ENCODE measurements around the gene GALNT18. TPM values are rescaled to one million over a fixed set of nuclear protein-coding genes. Genes with fewer than 3 reads are reported as not detected.

GALNT18 gene
- total RNA-seq, 1 donor from 2014 or later, result 38.4 TPM

DNA sequence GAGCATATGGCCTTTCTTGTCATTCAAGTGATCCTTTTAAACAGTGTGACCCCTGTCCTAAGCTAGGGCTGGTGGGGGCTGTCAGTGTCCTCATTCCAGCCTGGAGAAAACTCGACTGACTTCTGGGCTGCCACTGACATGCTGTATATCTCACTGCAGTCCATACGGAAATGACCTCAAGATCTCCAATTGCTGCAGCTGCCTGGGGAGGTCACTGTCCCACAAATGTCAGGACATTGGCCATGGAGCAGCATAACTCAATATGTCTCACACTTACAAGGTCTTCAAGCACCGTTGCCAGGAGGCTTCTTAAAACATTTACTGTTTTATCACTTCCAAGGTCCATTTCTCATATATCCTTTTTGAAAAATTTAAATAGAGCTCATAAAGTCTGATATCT, 240.9 kb downstream of the GALNT18 start:
- H3K36me3 Mint-ChIP-seq (ENCODE audit: low read depth), result peaks cover 13% of the 10 kb centered on the region
- H3K9me3 Mint-ChIP-seq (ENCODE audit: low read depth), result no peaks in the 10 kb centered on the region

DNA sequence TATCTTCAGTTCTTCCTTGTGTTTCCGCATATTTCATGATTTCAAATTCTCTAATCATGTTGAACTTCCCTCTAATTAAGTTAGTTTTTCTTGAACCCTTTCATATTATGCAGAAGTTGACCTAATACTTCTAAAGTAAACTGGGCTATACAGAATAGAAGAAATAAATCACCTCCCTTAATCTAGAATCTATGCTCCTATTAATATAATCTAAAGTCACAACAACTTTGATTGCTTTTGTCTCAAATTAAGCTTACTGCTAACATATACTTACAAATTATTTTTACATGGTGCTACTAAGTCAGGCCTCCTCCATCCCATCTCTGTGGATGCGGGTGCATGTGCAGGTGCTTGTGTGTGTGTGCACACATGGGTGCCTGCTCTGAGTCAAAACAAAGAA, 241.5 kb downstream of the GALNT18 start:
- H3K27me3 Mint-ChIP-seq (ENCODE audit: low read depth), result peaks cover 3% of the 10 kb centered on the region
- DNase-seq (ENCODE audit: low spot score), result no peak
- H3K9me3 Mint-ChIP-seq (ENCODE audit: low read depth), result no peaks in the 10 kb centered on the region
- peaks cover 18% of the 10 kb centered on the region for H3K36me3 Mint-ChIP-seq (ENCODE audit: low read depth)
- H3K4me1 Mint-ChIP-seq (ENCODE audit: low read depth), result peaks cover 8% of the 10 kb centered on the region
- H3K4me3 Mint-ChIP-seq (ENCODE audit: unreplicated experiment), result no peak overlapping the region
- H3K27ac Mint-ChIP-seq (ENCODE audit: unreplicated experiment), result no peak overlapping the region
- TF ChIP-seq, protein P1, sequence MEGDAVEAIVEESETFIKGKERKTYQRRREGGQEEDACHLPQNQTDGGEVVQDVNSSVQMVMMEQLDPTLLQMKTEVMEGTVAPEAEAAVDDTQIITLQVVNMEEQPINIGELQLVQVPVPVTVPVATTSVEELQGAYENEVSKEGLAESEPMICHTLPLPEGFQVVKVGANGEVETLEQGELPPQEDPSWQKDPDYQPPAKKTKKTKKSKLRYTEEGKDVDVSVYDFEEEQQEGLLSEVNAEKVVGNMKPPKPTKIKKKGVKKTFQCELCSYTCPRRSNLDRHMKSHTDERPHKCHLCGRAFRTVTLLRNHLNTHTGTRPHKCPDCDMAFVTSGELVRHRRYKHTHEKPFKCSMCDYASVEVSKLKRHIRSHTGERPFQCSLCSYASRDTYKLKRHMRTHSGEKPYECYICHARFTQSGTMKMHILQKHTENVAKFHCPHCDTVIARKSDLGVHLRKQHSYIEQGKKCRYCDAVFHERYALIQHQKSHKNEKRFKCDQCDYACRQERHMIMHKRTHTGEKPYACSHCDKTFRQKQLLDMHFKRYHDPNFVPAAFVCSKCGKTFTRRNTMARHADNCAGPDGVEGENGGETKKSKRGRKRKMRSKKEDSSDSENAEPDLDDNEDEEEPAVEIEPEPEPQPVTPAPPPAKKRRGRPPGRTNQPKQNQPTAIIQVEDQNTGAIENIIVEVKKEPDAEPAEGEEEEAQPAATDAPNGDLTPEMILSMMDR (IDR thresholded peaks at IDR 0.05), result no peak

More for the DNA sequence above, 240.9 kb downstream of the GALNT18 start:
- Mint-ChIP-seq H3K4me3 (ENCODE audit: unreplicated experiment) (no peak overlapping the region), H3K27ac (ENCODE audit: unreplicated experiment) (no peak overlapping the region), H3K4me1 (ENCODE audit: low read depth) (peaks cover 8% of the 10 kb centered on the region), H3K27me3 (ENCODE audit: low read depth) (peaks cover 3% of the 10 kb centered on the region)
- DNase-seq (ENCODE audit: low spot score), result no peak
- TF ChIP-seq, protein P1 (IDR thresholded peaks at IDR 0.05), result no peak

DNA sequence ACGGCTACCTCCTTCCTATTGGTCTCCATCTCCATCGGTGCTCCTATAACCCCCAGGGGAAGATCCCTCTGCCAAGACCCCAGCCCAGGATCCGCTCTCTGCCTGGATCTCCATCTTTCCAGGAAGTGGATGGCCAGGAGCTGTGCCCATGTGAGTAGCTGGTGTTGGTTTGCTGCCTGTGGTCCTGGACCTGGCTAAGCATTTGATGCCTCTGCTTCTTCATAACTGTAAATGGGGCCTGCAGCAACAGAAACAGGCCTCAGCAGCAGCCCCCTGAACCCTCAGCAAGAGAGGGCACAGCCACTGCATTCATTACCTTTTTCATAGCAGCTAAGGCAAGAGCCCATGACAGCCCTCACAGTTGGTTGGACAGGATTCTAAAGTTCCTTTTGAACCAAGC, 242.1 kb downstream of the GALNT18 start:
- no peak overlapping the region for H3K27ac Mint-ChIP-seq (ENCODE audit: unreplicated experiment)
- DNase-seq (ENCODE audit: low spot score), result no peak
- H3K36me3 Mint-ChIP-seq (ENCODE audit: low read depth), result peaks cover 23% of the 10 kb centered on the region
- peaks cover 8% of the 10 kb centered on the region for H3K4me1 Mint-ChIP-seq (ENCODE audit: low read depth)
- TF ChIP-seq, protein P1 (IDR thresholded peaks at IDR 0.05), result no peak
- H3K27me3 Mint-ChIP-seq (ENCODE audit: low read depth), result peaks cover 3% of the 10 kb centered on the region
- H3K4me3 Mint-ChIP-seq (ENCODE audit: unreplicated experiment), result no peak overlapping the region
- no peaks in the 10 kb centered on the region for H3K9me3 Mint-ChIP-seq (ENCODE audit: low read depth)

DNA sequence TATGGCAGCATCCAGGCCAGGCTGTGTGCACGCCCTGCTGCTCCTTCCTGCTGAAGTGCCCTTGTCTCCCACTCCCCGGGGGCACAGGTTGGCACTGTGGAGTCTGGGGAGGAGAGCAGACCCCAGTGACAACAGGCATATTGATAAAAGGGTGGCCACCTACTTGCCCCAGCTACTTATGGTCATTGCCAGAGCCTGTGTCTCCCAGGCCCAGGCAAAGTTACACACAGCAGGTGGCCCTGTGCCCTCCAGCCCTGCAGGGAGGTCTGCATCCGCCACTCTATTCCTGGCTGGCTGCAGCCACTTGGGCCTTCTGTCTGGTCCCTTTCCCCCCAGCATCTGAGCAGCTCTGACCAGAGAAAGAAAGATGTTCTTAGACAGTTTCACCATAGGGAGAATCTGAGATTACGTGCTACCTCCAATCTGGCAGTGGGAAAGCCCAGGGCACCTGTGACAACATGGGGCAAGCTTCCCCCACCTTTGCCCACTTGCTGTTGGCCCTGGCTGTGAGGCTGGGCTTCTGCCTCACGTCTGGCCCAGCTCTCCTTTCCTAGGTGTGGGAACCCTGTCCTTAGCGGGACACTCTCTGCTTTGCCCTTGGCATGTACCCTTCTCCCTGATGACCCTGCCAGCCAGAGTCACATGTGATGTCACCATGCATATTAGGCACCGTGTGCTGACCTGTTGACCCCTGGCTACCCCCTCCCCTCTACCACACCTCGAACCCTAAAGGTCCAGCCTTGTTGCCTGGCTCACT, 243.4 kb downstream of the GALNT18 start:
- Mint-ChIP-seq H3K4me3 (ENCODE audit: unreplicated experiment) (no peak overlapping the region), H3K27me3 (ENCODE audit: low read depth) (peaks cover 3% of the 10 kb centered on the region), H3K27ac (ENCODE audit: unreplicated experiment) (no peak overlapping the region), H3K36me3 (ENCODE audit: low read depth) (peaks cover 27% of the 10 kb centered on the region), H3K4me1 (ENCODE audit: low read depth) (peaks cover 5% of the 10 kb centered on the region), H3K9me3 (ENCODE audit: low read depth) (no peaks in the 10 kb centered on the region)
- no peak for DNase-seq (ENCODE audit: low spot score)
- TF ChIP-seq, protein P1 (IDR thresholded peaks at IDR 0.05), result no peak

DNA sequence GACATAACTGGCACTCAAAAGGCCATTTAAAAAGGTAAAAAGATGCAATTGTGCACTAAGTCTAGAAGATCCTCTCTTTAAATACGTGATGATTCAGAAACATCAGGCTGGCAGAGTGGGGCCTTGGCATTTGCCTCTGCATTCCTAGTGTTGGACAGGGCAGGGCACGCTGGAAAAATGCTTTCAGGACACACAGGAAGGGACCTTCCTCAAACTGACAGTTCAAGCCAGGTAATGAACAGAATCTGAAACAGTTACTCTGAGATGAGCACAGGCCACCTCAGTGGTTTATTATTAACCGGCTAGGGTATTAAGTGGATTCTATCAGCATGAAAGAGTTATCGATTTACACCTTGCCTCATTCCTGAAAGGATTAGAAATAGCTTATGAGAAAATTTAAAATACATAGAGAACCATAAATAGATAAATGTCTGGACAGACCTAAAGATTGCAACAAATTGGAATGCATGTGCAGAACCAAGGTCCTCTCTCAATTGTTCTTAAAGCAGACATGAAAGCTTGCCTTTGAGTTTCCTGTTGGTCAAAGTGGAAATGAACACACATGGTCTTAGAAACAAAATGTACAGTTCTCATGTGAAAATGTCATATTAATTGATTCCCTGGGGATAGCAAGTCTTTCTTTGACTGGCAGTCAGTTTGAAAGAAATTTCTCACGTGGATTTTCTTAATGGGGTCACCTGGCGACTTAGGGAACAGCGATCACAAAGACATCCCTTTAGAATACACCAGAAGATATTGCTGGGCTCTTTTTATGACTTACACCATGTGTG, 247.3 kb downstream of the GALNT18 start:
- peaks cover 52% of the 10 kb centered on the region for H3K36me3 Mint-ChIP-seq (ENCODE audit: low read depth)
- H3K9me3 Mint-ChIP-seq (ENCODE audit: low read depth), result no peaks in the 10 kb centered on the region
- no peak overlapping the region for H3K27ac Mint-ChIP-seq (ENCODE audit: unreplicated experiment)
- no peak for DNase-seq (ENCODE audit: low spot score)
- TF ChIP-seq, protein P1 (IDR thresholded peaks at IDR 0.05), result no peak
- H3K4me1 Mint-ChIP-seq (ENCODE audit: low read depth), result peaks cover 3% of the 10 kb centered on the region
- peaks cover 5% of the 10 kb centered on the region for H3K27me3 Mint-ChIP-seq (ENCODE audit: low read depth)
- H3K4me3 Mint-ChIP-seq (ENCODE audit: unreplicated experiment), result no peak overlapping the region
